Pancreas (tissue), 10 donors: Measurements from ENCODE around the gene DERL3. TPM values are rescaled to one million over a fixed set of nuclear protein-coding genes. Genes with fewer than 3 reads are reported as not detected.

Experiments used
- ATAC-seq, 4 donors: fragments of 200-7000 bp; cut with Tn5 transposase; one replicate each; pipeline versions ENCODE4 v1.8.0 to v1.9.1; 2020; ENCODE audit warnings: mild to moderate bottlenecking in 4 of 4, moderate library complexity in 4 of 4
- DNase-seq, 6 donors: peaks; one replicate each; pipeline ENCODE4 v3.0.0-alpha.2; 2020
- FAIRE-seq: peaks from 2 replicates; lab custom pipeline; 2012; peaks lifted over from hg19 to GRCh38; lab: Jason Lieb, UNC
- H3K27ac ChIP-seq, 4 donors: fragments of 200-600 bp; sonication (generic); 1 replicate in 3 of 4; 2 replicates in 1 of 4; pipeline versions ENCODE4 v1.5.0 to v1.8.0; 2020
- H3K27me3 ChIP-seq, 4 donors: fragments of 200-600 bp; one replicate each; pipeline ENCODE4 v1.8.0; 2021
- H3K36me3 ChIP-seq, 3 donors: fragments of 200-600 bp; sonication (generic) in 1 of 3; one replicate each; pipeline versions ENCODE4 v1.5.0 to v1.8.0; 2020 to 2021
- H3K4me1 ChIP-seq, 3 donors: fragments of 200-600 bp; one replicate each; pipeline ENCODE4 v1.8.0; 2021
- H3K4me3 ChIP-seq, 4 donors: fragments of 200-600 bp; sonication (generic) in 2 of 4; one replicate each; pipeline versions ENCODE4 v1.5.0 to v1.8.0; 2020 to 2021
- H3K9me3 ChIP-seq, 4 donors: fragments of 200-600 bp; one replicate each; pipeline ENCODE4 v1.8.0; 2021
- WGBS, 2 donors: extraction: QIAGEN DNeasy Blood & Tissue Kit; methylation state at CpG; one replicate each; pipeline ENCODE4 v1.1.7; 2013; 5-methylcytosine and 5-hydroxymethylcytosine counted together
- intact Hi-C, 3 donors: fragments of 100-400 bp; cut with DNase I; formaldehyde crosslinking; loops; one replicate each; pipeline versions ENCODE4 v1.11.1 to v1.14.2; 2022
- polyA plus RNA-seq, 2 donors: library from polyadenylated mRNA; stranded (reverse); fragments of 200-250 nt; gene quantifications; one replicate each; pipeline ENCODE4 v1.2.3, GENCODE V29; 2013
- total RNA-seq, 6 donors: library from RNA; stranded (reverse); fragmentation: NEBNext Ultra II Directional in 4 of 6; extraction: Animal tissue kit (Norgen Biotek cat#: 25700) in 4 of 6; gene quantifications; one replicate each; pipeline versions ENCODE4 v1.2.1 to v1.2.4, GENCODE V29; 2021 to 2023
- TF ChIP-seq, protein P1 (sequence below), 4 donors: fragments of 200-600 bp; sonication (generic) in 3 of 4; IDR thresholded peaks; one replicate each; pipeline versions ENCODE4 v1.5.0 to v1.8.0; 2021; ENCODE audit warnings: antibody characterized with exemption in 4 of 4
- donor health status: healthy with polysubstance abuse.
- donor health status: DM: no; HTN: no; CAD: no; lungs with moderate emphysema.
- donor health status: DM: no; HTN: no; CAD: no.
- donor health status: control.
- donor health status: control.
- donor health status: Bipolar disorder and iron deficiency.
- donor health status: DM: yes; HTN: yes; CAD: no.
- donor health status: DM: no; HTN: no; CAD: no.
- donor health status: DM: no; HTN: no; CAD: no.
- donor health status: DM: yes; HTN: yes; CAD: no.

DERL3 gene
- total and polyA plus RNA-seq, 8 donors: 13.0 to 26.5 (median 19.6) TPM

GRCh38 chr22:23829845-23830372, 8.9 kb downstream of the DERL3 start:
- H3K36me3 ChIP-seq: peaks cover 0 to 51% (median 9%) of the 10 kb centered on the region in 3 donors
- H3K4me1 ChIP-seq: peaks cover 0 to 6% (median 4%) of the 10 kb centered on the region in 3 donors
- no peak overlapping the region for H3K27ac ChIP-seq
- H3K9me3 ChIP-seq: no peaks in the 10 kb centered on the region
- no peak overlapping the region for H3K4me3 ChIP-seq
- TF ChIP-seq, protein P1, sequence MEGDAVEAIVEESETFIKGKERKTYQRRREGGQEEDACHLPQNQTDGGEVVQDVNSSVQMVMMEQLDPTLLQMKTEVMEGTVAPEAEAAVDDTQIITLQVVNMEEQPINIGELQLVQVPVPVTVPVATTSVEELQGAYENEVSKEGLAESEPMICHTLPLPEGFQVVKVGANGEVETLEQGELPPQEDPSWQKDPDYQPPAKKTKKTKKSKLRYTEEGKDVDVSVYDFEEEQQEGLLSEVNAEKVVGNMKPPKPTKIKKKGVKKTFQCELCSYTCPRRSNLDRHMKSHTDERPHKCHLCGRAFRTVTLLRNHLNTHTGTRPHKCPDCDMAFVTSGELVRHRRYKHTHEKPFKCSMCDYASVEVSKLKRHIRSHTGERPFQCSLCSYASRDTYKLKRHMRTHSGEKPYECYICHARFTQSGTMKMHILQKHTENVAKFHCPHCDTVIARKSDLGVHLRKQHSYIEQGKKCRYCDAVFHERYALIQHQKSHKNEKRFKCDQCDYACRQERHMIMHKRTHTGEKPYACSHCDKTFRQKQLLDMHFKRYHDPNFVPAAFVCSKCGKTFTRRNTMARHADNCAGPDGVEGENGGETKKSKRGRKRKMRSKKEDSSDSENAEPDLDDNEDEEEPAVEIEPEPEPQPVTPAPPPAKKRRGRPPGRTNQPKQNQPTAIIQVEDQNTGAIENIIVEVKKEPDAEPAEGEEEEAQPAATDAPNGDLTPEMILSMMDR (IDR thresholded peaks at IDR 0.05): no peak
- ATAC-seq: no peak
- WGBS, 2 donors: 81 to 86% methylated on average over 7 of the region's 7 CpGs
- no peaks in the 10 kb centered on the region for H3K27me3 ChIP-seq
- intact Hi-C loops: no loop called here
- FAIRE-seq: no peak
- DNase-seq: no peak

DNA sequence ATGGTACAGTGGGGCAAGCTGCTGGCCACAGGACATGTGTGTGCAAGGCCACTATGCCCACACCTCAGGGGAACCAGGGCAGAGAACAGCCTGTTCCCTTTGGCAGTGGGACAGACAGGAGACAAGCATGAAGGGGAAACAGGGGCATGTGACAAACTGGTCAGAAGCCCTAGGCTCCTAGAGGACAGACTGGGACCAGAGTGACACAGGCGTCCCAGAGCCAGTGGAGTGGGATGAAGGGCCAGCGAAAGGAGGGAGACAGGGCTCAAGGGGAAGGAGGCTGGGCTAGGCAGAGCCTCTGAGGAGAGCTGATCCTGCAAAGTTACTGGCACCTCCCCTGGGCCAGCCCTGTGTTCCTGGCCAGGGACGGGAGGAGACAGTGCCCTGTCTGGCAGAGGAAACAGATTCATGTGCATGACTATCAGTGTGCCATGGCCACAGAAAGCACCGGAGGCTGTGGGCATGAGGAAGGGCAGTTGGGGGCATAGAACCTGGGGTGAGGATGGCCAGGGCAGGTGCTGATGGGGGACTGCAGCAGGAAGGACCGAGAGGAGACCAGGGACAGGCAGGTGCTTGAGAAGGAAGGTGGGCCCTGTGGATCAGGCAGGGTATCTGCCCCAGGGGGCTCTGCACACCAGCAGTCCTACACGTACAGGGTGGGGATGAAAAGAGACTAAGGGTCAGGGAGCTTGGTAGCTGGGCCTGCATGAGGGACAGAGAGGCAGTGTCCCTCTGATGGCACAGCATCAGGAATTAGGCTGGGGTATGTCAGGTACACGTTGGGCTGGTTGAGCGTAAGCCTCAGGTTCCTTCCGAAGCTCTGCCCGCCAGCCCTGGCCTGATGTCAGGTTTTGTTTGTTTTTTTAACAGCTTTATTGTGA, 9.8 kb downstream of the DERL3 start:
- H3K4me3 ChIP-seq: no peak overlapping the region
- TF ChIP-seq, protein P1 (IDR thresholded peaks at IDR 0.05): no peak
- H3K36me3 ChIP-seq: peaks cover under 1 to 53% (median 7%) of the 10 kb centered on the region in 3 donors
- no peak for DNase-seq
- no peaks in the 10 kb centered on the region for H3K27me3 ChIP-seq
- intact Hi-C loops: no loop called here
- FAIRE-seq: no peak
- WGBS, 2 donors: 92 to 94% methylated on average over 10 of the region's 10 CpGs
- no peak overlapping the region for H3K27ac ChIP-seq
- no peaks in the 10 kb centered on the region for H3K9me3 ChIP-seq
- no peak for ATAC-seq
- no peaks in the 10 kb centered on the region for H3K4me1 ChIP-seq

GRCh38 chr22:23827351-23827995, 11.3 kb downstream of the DERL3 start:
- TF ChIP-seq, protein P1 (IDR thresholded peaks at IDR 0.05): no peak
- WGBS, 2 donors: 85 to 87% methylated on average over 9 to 11 of the region's 11 CpGs
- DNase-seq (no peak), ATAC-seq (no peak), FAIRE-seq (no peak)
- intact Hi-C loops: no loop called here
- no peaks in the 10 kb centered on the region for H3K27me3 ChIP-seq
- peaks cover 5 to 53% (median 6%) of the 10 kb centered on the region in 3 donors for H3K36me3 ChIP-seq
- no peaks in the 10 kb centered on the region for H3K9me3 ChIP-seq
- H3K4me1 ChIP-seq: no peaks in the 10 kb centered on the region
- H3K4me3 ChIP-seq: no peak overlapping the region
- H3K27ac ChIP-seq: no peak overlapping the region

DNA sequence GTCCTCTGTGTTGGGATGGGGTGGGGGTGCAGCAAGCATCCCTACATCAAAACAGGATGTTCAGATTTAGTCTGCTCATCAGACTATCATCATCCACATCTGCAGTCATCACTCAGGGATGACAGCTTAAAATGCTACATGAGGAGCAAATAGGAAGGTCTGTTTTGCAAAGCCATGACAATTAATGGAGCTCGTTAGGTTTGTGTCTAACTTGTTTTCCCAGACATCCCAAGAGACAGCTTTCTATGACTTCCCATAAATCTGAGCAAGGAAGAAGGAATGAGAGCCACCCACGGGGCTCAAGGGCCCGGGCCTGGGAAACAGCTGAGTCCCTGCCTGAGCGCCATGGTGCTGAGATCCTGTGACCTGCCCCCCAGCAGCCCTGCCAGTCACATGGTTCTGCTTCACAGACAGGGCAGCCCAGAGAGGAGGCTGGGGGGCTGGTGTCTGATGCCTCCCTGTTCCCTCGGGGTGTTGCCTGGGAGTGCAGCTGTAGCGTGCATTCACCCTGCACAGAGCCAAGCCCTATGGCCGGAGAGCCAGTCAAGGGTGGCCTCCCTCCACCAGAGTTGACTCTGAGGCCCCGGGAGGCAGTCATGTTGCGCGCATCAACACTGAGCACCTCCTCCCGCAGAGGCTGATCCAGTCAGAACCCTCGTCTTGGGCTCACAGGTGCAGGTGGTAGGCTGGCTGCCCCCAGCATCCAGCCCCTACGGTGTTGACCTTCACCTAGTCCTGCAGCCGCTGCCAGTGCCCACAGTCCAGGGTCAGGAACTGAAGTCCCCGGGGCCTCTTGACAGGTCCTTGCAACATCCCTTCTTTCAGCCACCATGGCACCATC, 12.1 kb downstream of the DERL3 start:
- no peaks in the 10 kb centered on the region for H3K27me3 ChIP-seq
- no peak overlapping the region for H3K27ac ChIP-seq
- ATAC-seq (no peak), DNase-seq (no peak), FAIRE-seq (no peak)
- WGBS, 2 donors: 86 to 87% methylated on average over 15 of the region's 15 CpGs
- H3K4me1 ChIP-seq: no peaks in the 10 kb centered on the region
- no peak overlapping the region for H3K4me3 ChIP-seq
- TF ChIP-seq, protein P1 (IDR thresholded peaks at IDR 0.05): no peak
- H3K36me3 ChIP-seq: peaks cover 5 to 60% (median 6%) of the 10 kb centered on the region in 3 donors
- intact Hi-C loops: no loop called here
- H3K9me3 ChIP-seq: no peaks in the 10 kb centered on the region
